Measurements from ENCODE around the gene GAB3.

DNA sequence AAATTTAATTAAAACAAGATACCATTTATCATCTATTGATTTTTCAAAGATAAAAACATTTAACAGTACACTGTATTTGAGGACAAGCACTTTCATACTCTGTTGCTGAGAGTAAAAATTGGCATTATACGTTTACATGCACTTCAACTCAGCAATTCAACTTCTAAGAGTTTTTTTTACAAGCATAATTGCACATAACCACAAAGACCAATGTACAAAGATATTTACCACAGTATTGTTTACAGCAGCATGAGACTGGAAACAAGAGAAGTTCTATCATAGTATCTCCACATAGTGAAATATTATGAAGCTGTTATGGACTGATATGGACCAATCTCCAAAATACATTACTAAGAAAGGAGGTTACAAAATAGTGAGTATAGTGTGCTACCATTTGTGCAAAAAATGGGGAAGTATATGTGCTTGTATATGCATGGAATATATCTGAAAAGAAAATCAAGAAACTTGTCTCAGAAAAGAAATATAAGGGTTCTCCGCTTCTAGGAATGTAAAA, 10.9 kb downstream of the GAB3 start:
- TF ChIP-seq POLR2A (IDR thresholded peaks at IDR 0.05; ENCODE audit: low read length) (no peak), GATA1 (IDR thresholded peaks at IDR 0.05; ENCODE audit: low read depth, low read length) (no peak)
